ENCODE data around the gene BRINP2.

The BRINP2 gene

GRCh38 chr1:177170756-177171535, at the start of gene BRINP2:
TSS of gene BRINP2 (plus strand) at chr1:177170958. CDS start at chr1:177229877, 58,919 bp downstream.
- FAIRE-seq (no peak), DNase-seq (ENCODE audit: low spot score) (no peak)

GRCh38 chr1:177122461-177123251, 48.1 kb upstream of the BRINP2 start:
- DNase-seq (ENCODE audit: low spot score) (no peak), FAIRE-seq (no peak)

- DNase-seq (ENCODE audit: low spot score) = no peak
- no peak for FAIRE-seq
Observed at GRCh38 chr1:177124577-177125278, 46.0 kb upstream of the BRINP2 start.

GRCh38 chr1:177126267-177126666, 44.5 kb upstream of the BRINP2 start:
- DNase-seq (ENCODE audit: low spot score) = no peak
- no peak for FAIRE-seq

GRCh38 chr1:177128665-177129281, 42.0 kb upstream of the BRINP2 start:
- no peak for DNase-seq (ENCODE audit: low spot score)
- FAIRE-seq = no peak

GRCh38 chr1:177130451-177130945, 40.3 kb upstream of the BRINP2 start:
- DNase-seq (ENCODE audit: low spot score) (no peak), FAIRE-seq (no peak)

GRCh38 chr1:177131723-177132122, 39.0 kb upstream of the BRINP2 start:
- FAIRE-seq = no peak
- DNase-seq (ENCODE audit: low spot score) = no peak

- FAIRE-seq (no peak), DNase-seq (ENCODE audit: low spot score) (no peak)
Observed at GRCh38 chr1:177132141-177132540, 38.6 kb upstream of the BRINP2 start.

- no peak for FAIRE-seq
- no peak for DNase-seq (ENCODE audit: low spot score)
Observed at GRCh38 chr1:177133977-177134538, 36.7 kb upstream of the BRINP2 start.

- FAIRE-seq = no peak
- DNase-seq (ENCODE audit: low spot score) = no peak
Observed at GRCh38 chr1:177135250-177135649, 35.5 kb upstream of the BRINP2 start.

- FAIRE-seq (no peak), DNase-seq (ENCODE audit: low spot score) (no peak)
Observed at GRCh38 chr1:177137814-177138213, 32.9 kb upstream of the BRINP2 start.

GRCh38 chr1:177138347-177138746, 32.4 kb upstream of the BRINP2 start:
- DNase-seq (ENCODE audit: low spot score) = no peak
- FAIRE-seq = no peak

GRCh38 chr1:177142010-177142409, 28.7 kb upstream of the BRINP2 start:
- DNase-seq (ENCODE audit: low spot score) (no peak), FAIRE-seq (no peak)

GRCh38 chr1:177142791-177143271, 27.9 kb upstream of the BRINP2 start:
- no peak for DNase-seq (ENCODE audit: low spot score)
- FAIRE-seq = no peak

GRCh38 chr1:177145106-177146070, 25.4 kb upstream of the BRINP2 start:
- FAIRE-seq (no peak), DNase-seq (ENCODE audit: low spot score) (no peak)

- DNase-seq (ENCODE audit: low spot score) = no peak
- no peak for FAIRE-seq
Observed at GRCh38 chr1:177146499-177146898, 24.3 kb upstream of the BRINP2 start.

GRCh38 chr1:177162243-177162642, 8.5 kb upstream of the BRINP2 start:
- DNase-seq (ENCODE audit: low spot score) = no peak
- FAIRE-seq = no peak

GRCh38 chr1:177163844-177164379, 6.8 kb upstream of the BRINP2 start:
- no peak for DNase-seq (ENCODE audit: low spot score)
- FAIRE-seq = no peak

- DNase-seq (ENCODE audit: low spot score) = no peak
- no peak for FAIRE-seq
Observed at GRCh38 chr1:177164380-177165068, 6.2 kb upstream of the BRINP2 start, which contains the start of gene ASTN1. TSS of gene ASTN1 (minus strand) at chr1:177164712. CDS start at chr1:177164676, 36 bp downstream.

All from RCC 7860 (cell line).